NCI-H2227 (cell line): ENCODE data around the gene IGFBPL1.
"Not testable (repeated sequence)": the region's sequence is repeated elsewhere in the genome, so short reads cannot be mapped to it uniquely, and the experiment has no call there.

ENCODE experiments used
- DNase-seq: peaks from one replicate; lab custom pipeline; 2025; ENCODE audit not compliant: unreplicated experiment; lab: John Stamatoyannopoulos, UW

The IGFBPL1 gene

GRCh38 chr9:38423973-38424843 is at the start of gene IGFBPL1:
IGFBPL1 (minus strand) TSS chr9:38424454; CDS start chr9:38424424, 30 bp downstream.
- peak; percentile 77 for DNase-seq

GRCh38 chr9:38472583-38473249 is 48.5 kb upstream of the IGFBPL1 start:
- not testable (repeated sequence) for DNase-seq

- no peak for DNase-seq
These were observed 43.1 kb upstream of the IGFBPL1 start for GRCh38 chr9:38467404-38467803.

- no peak for DNase-seq
These were observed 29.6 kb upstream of the IGFBPL1 start for GRCh38 chr9:38453835-38454234.

GRCh38 chr9:38451162-38451561 is 26.9 kb upstream of the IGFBPL1 start:
- no peak for DNase-seq

- no peak for DNase-seq
These were observed 23.4 kb upstream of the IGFBPL1 start for GRCh38 chr9:38447703-38448102.

- DNase-seq: no peak
These were observed 21.1 kb upstream of the IGFBPL1 start for GRCh38 chr9:38445154-38446043.

- no peak for DNase-seq
These were observed 19.3 kb upstream of the IGFBPL1 start for GRCh38 chr9:38443597-38443996.

- no peak for DNase-seq
These were observed 18.9 kb upstream of the IGFBPL1 start for GRCh38 chr9:38443181-38443580.

- DNase-seq: no peak
These were observed 18.3 kb upstream of the IGFBPL1 start for GRCh38 chr9:38442473-38443096.

GRCh38 chr9:38441347-38442085 is 17.3 kb upstream of the IGFBPL1 start:
- no peak for DNase-seq

GRCh38 chr9:38440516-38440915 is 16.3 kb upstream of the IGFBPL1 start:
- DNase-seq: no peak

GRCh38 chr9:38439916-38440301 is 15.7 kb upstream of the IGFBPL1 start:
- DNase-seq: no peak

GRCh38 chr9:38439291-38439915 is 15.1 kb upstream of the IGFBPL1 start:
- DNase-seq: no peak

- no peak for DNase-seq
These were observed 13.1 kb upstream of the IGFBPL1 start for GRCh38 chr9:38437193-38437823.

GRCh38 chr9:38436708-38437107 is 12.5 kb upstream of the IGFBPL1 start:
- no peak for DNase-seq

GRCh38 chr9:38435521-38435920 is 11.3 kb upstream of the IGFBPL1 start:
- no peak for DNase-seq

GRCh38 chr9:38434853-38435252 is 10.6 kb upstream of the IGFBPL1 start:
- DNase-seq: no peak

GRCh38 chr9:38434365-38434764 is 10.1 kb upstream of the IGFBPL1 start:
- DNase-seq: no peak
